ENCODE data around the gene CTDSPL.

Gene CTDSPL

DNA sequence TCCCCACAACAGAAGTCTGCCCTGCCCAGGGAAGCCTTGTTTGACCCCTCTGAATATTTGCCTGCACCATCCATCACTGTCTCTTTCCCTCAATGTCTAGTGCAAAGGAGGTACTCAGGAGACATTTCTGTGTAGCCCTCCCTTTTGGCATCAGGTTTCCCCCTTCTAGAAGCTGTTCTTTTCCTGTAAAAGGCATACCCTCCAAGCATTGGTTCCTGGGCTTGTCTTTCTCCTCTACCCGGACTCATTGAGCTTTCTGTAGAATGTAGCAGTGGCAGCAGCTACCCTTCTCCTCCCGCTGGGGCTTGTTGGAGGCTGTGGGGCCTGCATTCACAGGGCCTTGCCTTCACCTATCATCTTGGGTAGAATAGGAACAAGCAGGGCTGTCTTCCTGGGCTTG, 63.5 kb downstream of the CTDSPL start:
- Histone ChIP-seq H3K36me3 (replicated peaks; ENCODE audit: insufficient read depth, low read length) (no peaks in the 10 kb centered on the region), H3K4me1 (ENCODE audit: low read length) (no peaks in the 10 kb centered on the region), H3K9me3 (replicated peaks; ENCODE audit: insufficient read depth, low read length) (no peaks in the 10 kb centered on the region), H3K79me2 (ENCODE audit: low read length) (no peaks in the 10 kb centered on the region), H3K9me2 (replicated peaks; ENCODE audit: insufficient read depth, low read length) (no peaks in the 10 kb centered on the region), H2AFZ (ENCODE audit: low read length) (no peak overlapping the region), H3K4me3 (ENCODE audit: low read length) (no peak overlapping the region), H3K4me2 (ENCODE audit: low read depth, low read length) (no peak overlapping the region), H3K27me3 (replicated peaks; ENCODE audit: insufficient read depth, low read length) (no peaks in the 10 kb centered on the region), H3K9ac (ENCODE audit: low read length) (no peak overlapping the region), H4K20me1 (ENCODE audit: insufficient read depth, low read length) (no peaks in the 10 kb centered on the region), H3F3A (ENCODE audit: insufficient read depth, low read length) (no peaks in the 10 kb centered on the region), H3K27ac (ENCODE audit: low read length) (no peak overlapping the region)
- TF ChIP-seq EZH2phosphoT487 (IDR thresholded peaks at IDR 0.05; ENCODE audit: low read length), result no peak
- TF ChIP-seq EZH2 (optimal IDR thresholded peaks at IDR 0.05; ENCODE audit: low read depth, low read length), result no peak
- TF ChIP-seq, protein P1, sequence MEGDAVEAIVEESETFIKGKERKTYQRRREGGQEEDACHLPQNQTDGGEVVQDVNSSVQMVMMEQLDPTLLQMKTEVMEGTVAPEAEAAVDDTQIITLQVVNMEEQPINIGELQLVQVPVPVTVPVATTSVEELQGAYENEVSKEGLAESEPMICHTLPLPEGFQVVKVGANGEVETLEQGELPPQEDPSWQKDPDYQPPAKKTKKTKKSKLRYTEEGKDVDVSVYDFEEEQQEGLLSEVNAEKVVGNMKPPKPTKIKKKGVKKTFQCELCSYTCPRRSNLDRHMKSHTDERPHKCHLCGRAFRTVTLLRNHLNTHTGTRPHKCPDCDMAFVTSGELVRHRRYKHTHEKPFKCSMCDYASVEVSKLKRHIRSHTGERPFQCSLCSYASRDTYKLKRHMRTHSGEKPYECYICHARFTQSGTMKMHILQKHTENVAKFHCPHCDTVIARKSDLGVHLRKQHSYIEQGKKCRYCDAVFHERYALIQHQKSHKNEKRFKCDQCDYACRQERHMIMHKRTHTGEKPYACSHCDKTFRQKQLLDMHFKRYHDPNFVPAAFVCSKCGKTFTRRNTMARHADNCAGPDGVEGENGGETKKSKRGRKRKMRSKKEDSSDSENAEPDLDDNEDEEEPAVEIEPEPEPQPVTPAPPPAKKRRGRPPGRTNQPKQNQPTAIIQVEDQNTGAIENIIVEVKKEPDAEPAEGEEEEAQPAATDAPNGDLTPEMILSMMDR (IDR thresholded peaks at IDR 0.05; ENCODE audit: low read length), result no peak
- DNase-seq, result no peak

DNA sequence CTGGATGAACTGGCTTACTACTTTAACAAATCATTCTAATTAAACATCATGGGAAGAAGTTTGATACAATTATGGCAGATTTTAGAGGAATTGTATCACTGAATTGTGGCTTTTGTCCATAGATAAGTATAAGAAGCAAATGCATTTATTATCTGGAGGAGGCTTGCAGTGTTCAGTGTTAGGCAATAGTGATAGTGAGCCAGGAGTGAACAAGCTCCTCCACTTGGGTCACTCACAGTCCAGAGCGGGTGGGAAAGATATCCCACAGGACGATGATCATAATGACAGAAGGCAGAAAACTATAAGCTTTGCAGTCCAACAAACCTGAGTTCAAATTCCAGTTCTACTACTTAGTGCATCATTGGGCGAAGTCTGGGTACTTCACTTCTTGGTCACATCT, 64.9 kb downstream of the CTDSPL start:
- no peak overlapping the region for H2AFZ ChIP-seq (ENCODE audit: low read length)
- no peaks in the 10 kb centered on the region for H3K27me3 ChIP-seq (replicated peaks; ENCODE audit: insufficient read depth, low read length)
- H4K20me1 ChIP-seq (ENCODE audit: insufficient read depth, low read length), result no peaks in the 10 kb centered on the region
- DNase-seq, result no peak
- H3K4me3 ChIP-seq (ENCODE audit: low read length), result no peak overlapping the region
- no peaks in the 10 kb centered on the region for H3K9me2 ChIP-seq (replicated peaks; ENCODE audit: insufficient read depth, low read length)
- no peaks in the 10 kb centered on the region for H3K4me1 ChIP-seq (ENCODE audit: low read length)
- H3K9me3 ChIP-seq (replicated peaks; ENCODE audit: insufficient read depth, low read length), result no peaks in the 10 kb centered on the region
- H3K4me2 ChIP-seq (ENCODE audit: low read depth, low read length), result no peak overlapping the region
- no peaks in the 10 kb centered on the region for H3F3A ChIP-seq (ENCODE audit: insufficient read depth, low read length)
- no peak overlapping the region for H3K9ac ChIP-seq (ENCODE audit: low read length)
- no peak overlapping the region for H3K27ac ChIP-seq (ENCODE audit: low read length)
- TF ChIP-seq EZH2phosphoT487 (IDR thresholded peaks at IDR 0.05; ENCODE audit: low read length), result no peak
- no peak for TF ChIP-seq EZH2 (optimal IDR thresholded peaks at IDR 0.05; ENCODE audit: low read depth, low read length)
- TF ChIP-seq, protein P1 (IDR thresholded peaks at IDR 0.05; ENCODE audit: low read length), result no peak
- H3K79me2 ChIP-seq (ENCODE audit: low read length), result no peaks in the 10 kb centered on the region
- no peaks in the 10 kb centered on the region for H3K36me3 ChIP-seq (replicated peaks; ENCODE audit: insufficient read depth, low read length)

DNA sequence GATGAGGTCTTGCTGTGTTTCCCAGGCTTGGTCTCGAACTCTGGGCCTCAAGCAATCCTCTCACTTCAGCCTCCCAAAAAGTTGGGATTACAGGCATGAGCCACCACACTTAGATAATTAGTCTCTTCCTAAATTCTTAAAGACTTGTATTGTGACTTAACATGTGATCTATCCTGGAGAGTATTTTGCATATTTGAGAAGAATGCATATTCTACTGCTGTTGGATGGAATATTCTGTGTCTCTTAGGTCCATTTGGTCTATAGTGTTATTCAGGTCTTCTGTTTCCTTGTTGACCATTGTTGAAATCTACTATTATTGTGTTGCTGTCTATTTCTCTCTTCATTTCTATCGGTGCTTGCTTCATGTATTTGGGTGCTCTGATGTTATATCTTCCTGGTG, 68.8 kb downstream of the CTDSPL start:
- H3K36me3 ChIP-seq (replicated peaks; ENCODE audit: insufficient read depth, low read length), result no peaks in the 10 kb centered on the region
- no peaks in the 10 kb centered on the region for H3K4me1 ChIP-seq (ENCODE audit: low read length)
- DNase-seq, result no peak
- no peaks in the 10 kb centered on the region for H4K20me1 ChIP-seq (ENCODE audit: insufficient read depth, low read length)
- H3K4me3 ChIP-seq (ENCODE audit: low read length), result no peak overlapping the region
- no peak overlapping the region for H3K27ac ChIP-seq (ENCODE audit: low read length)
- no peaks in the 10 kb centered on the region for H3K9me3 ChIP-seq (replicated peaks; ENCODE audit: insufficient read depth, low read length)
- no peaks in the 10 kb centered on the region for H3K9me2 ChIP-seq (replicated peaks; ENCODE audit: insufficient read depth, low read length)
- TF ChIP-seq EZH2phosphoT487 (IDR thresholded peaks at IDR 0.05; ENCODE audit: low read length), result no peak
- TF ChIP-seq, protein P1 (IDR thresholded peaks at IDR 0.05; ENCODE audit: low read length), result no peak
- no peak for TF ChIP-seq EZH2 (optimal IDR thresholded peaks at IDR 0.05; ENCODE audit: low read depth, low read length)
- H3K79me2 ChIP-seq (ENCODE audit: low read length), result no peaks in the 10 kb centered on the region
- H2AFZ ChIP-seq (ENCODE audit: low read length), result no peak overlapping the region
- no peak overlapping the region for H3K9ac ChIP-seq (ENCODE audit: low read length)
- no peaks in the 10 kb centered on the region for H3K27me3 ChIP-seq (replicated peaks; ENCODE audit: insufficient read depth, low read length)
- no peaks in the 10 kb centered on the region for H3F3A ChIP-seq (ENCODE audit: insufficient read depth, low read length)
- no peak overlapping the region for H3K4me2 ChIP-seq (ENCODE audit: low read depth, low read length)
